HepG2 (cell line): ENCODE results near the gene MGA. TPM values are rescaled to one million over a fixed set of nuclear protein-coding genes. Genes with fewer than 3 reads are reported as not detected.

ENCODE experiments used
- ATAC-seq: fragments of 200-7000 bp; cut with Tn5 transposase; 3 replicates; pipeline ENCODE4 v1.9.1; 2020; ENCODE audit warnings: mild to moderate bottlenecking, moderate library complexity
- BruUV-seq: library from RNA; stranded (reverse); fragments of 400-500 nt; replicated peaks from 2 replicates; lab custom pipeline; 2021; lab: Mats Ljungman, UMichigan
- CTCF ChIA-PET: fragments of 300-600 bp; formaldehyde crosslinking; extraction: SDS; loops from one replicate; lab custom pipeline; 2021; ENCODE audit warnings: low total read pairs, inconsistent platforms, low intra/inter-chr PET ratio; lab: Yijun Ruan, JAX
- POLR2A ChIA-PET: fragments of 350-600 bp; sonication (Branson Sonifier 250); formaldehyde crosslinking; loops from one replicate; lab custom pipeline; 2020; ENCODE audit warnings: antibody characterized with exemption, inconsistent platforms; lab: Yijun Ruan, JAX
- DNase-seq: peaks from one replicate; pipeline ENCODE4 v3.0.0-alpha.2; 2015; ENCODE audit warnings: low spot score
- FAIRE-seq: peaks from 3 replicates; lab custom pipeline; 2011; peaks lifted over from hg19 to GRCh38; lab: Jason Lieb, UNC
- H2AFZ ChIP-seq: one replicate; pipeline ENCODE4 v1.6.1; 2011; ENCODE audit warnings: low read length, inconsistent platforms
- H3K27ac ChIP-seq: fragments of 300-600 bp; 3 replicates; pipeline ENCODE4 v1.8.0; 2011; ENCODE audit warnings: mixed run types, mild to moderate bottlenecking, mixed read lengths, low read length, inconsistent platforms; ENCODE audit not compliant: insufficient read depth; ENCODE audit errors: extremely low read length
- H3K27me3 ChIP-seq, 2 experiments: fragments of 200-600 bp in 1 of 2; 2 replicates in 1 of 2; 3 replicates in 1 of 2; pipeline versions ENCODE4 v1.6.0 to v1.8.0; 2011; ENCODE audit warnings: low read length in 2 of 2, mild to moderate bottlenecking in 2 of 2, moderate library complexity in 2 of 2, inconsistent platforms in 1 of 2; ENCODE audit not compliant: insufficient read depth in 2 of 2, control insufficient read depth in 1 of 2
- H3K36me3 ChIP-seq, 2 experiments: fragments of 200-600 bp in 1 of 2; replicated peaks in 1 of 2; 2 replicates in 1 of 2; 3 replicates in 1 of 2; pipeline versions ENCODE4 v1.5.1 to v1.8.0; 2011; ENCODE audit warnings: low read length in 2 of 2, inconsistent platforms in 1 of 2; ENCODE audit not compliant: insufficient read depth in 2 of 2, control insufficient read depth in 1 of 2
- H3K4me1 ChIP-seq: 2 replicates; pipeline ENCODE4 v1.5.1; 2012; ENCODE audit warnings: low read length, inconsistent platforms; ENCODE audit not compliant: insufficient read depth
- H3K4me2 ChIP-seq: 2 replicates; pipeline ENCODE4 v1.6.0; 2011; ENCODE audit warnings: low read depth, low read length, inconsistent platforms
- H3K4me3 ChIP-seq, 3 experiments: fragments of 200-600 bp in 1 of 3; sonication (generic), shearing (Covaris generic) in 1 of 3; replicated peaks in 1 of 3; 2 replicates each; pipeline ENCODE4 v1.5.1; 2011 to 2016; ENCODE audit warnings: low read length in 3 of 3, inconsistent platforms in 2 of 3, low read depth in 2 of 3, mild to moderate bottlenecking in 2 of 3, control low read depth in 1 of 3, mixed read lengths in 1 of 3; ENCODE audit not compliant: insufficient read depth in 1 of 3
- H3K79me2 ChIP-seq: one replicate; pipeline ENCODE4 v1.6.1; 2011; ENCODE audit warnings: low read length, inconsistent platforms; ENCODE audit not compliant: insufficient read depth
- H3K9ac ChIP-seq: 2 replicates; pipeline ENCODE4 v1.6.0; 2011; ENCODE audit warnings: mild to moderate bottlenecking, low read depth, low read length, inconsistent platforms; ENCODE audit not compliant: insufficient read depth
- H3K9me3 ChIP-seq: 2 replicates; pipeline ENCODE4 v1.5.1; 2012; ENCODE audit warnings: mild to moderate bottlenecking, low read length
- H4K20me1 ChIP-seq: 2 replicates; pipeline ENCODE4 v1.6.0; 2011; ENCODE audit warnings: inconsistent platforms, mild to moderate bottlenecking, low read length, moderate library complexity; ENCODE audit not compliant: insufficient read depth
- DRAP1 ChIP-seq: IDR thresholded peaks from 2 replicates; pipeline ENCODE4 v1.6.1; 2016; ENCODE audit warnings: missing genetic modification reagents, missing compliant biosample characterization
- ERF ChIP-seq: IDR thresholded peaks from 2 replicates; pipeline ENCODE4 v1.6.1; 2018; ENCODE audit warnings: missing biosample characterization, missing genetic modification reagents
- HMGXB4 ChIP-seq, 2 experiments: sonication (generic) in 1 of 2; formaldehyde crosslinking in 1 of 2; IDR thresholded peaks; 2 replicates each; pipeline versions ENCODE4 v1.4.0 to v1.6.1; 2018 to 2020; ENCODE audit warnings: missing genetic modification reagents in 2 of 2, borderline replicate concordance in 1 of 2, low read depth in 1 of 2, mild to moderate bottlenecking in 1 of 2, missing biosample characterization in 1 of 2
- HOXA7 ChIP-seq: sonication (generic); formaldehyde crosslinking; IDR thresholded peaks from 2 replicates; pipeline ENCODE4 v1.8.1; 2022; ENCODE audit warnings: mild to moderate bottlenecking, missing genetic modification reagents, moderate library complexity
- IKZF1 ChIP-seq: fragments of 450-650 bp; IDR thresholded peaks from 2 replicates; pipeline ENCODE4 v1.7.1; 2016
- LBX2 ChIP-seq: sonication (generic); formaldehyde crosslinking; IDR thresholded peaks from 2 replicates; pipeline ENCODE4 v1.5.0; 2020; ENCODE audit warnings: missing genetic modification reagents, mild to moderate bottlenecking, borderline replicate concordance
- MIER3 ChIP-seq: IDR thresholded peaks from 2 replicates; pipeline ENCODE4 v1.6.1; 2016; ENCODE audit warnings: missing compliant biosample characterization, borderline replicate concordance
- PBX3 ChIP-seq: sonication (generic); formaldehyde crosslinking; IDR thresholded peaks from 2 replicates; pipeline ENCODE4 v1.8.1; 2023; ENCODE audit warnings: missing genetic modification reagents, inconsistent platforms, borderline replicate concordance
- RBAK ChIP-seq: sonication (generic); formaldehyde crosslinking; IDR thresholded peaks from 2 replicates; pipeline ENCODE4 v1.5.1; 2020; ENCODE audit warnings: mild to moderate bottlenecking, missing genetic modification reagents
- ZNF256 ChIP-seq: sonication (generic); formaldehyde crosslinking; conservative IDR thresholded peaks from 2 replicates; pipeline ENCODE4 v1.4.0; 2020; ENCODE audit warnings: missing genetic modification reagents
- ZNF350 ChIP-seq: sonication (generic); formaldehyde crosslinking; IDR thresholded peaks from 2 replicates; pipeline ENCODE4 v1.4.0; 2020; ENCODE audit warnings: mild to moderate bottlenecking, low read depth, missing genetic modification reagents, borderline replicate concordance
- ZNF572 ChIP-seq: sonication (generic); formaldehyde crosslinking; IDR thresholded peaks from 2 replicates; pipeline ENCODE4 v1.5.1; 2020; ENCODE audit warnings: mild to moderate bottlenecking, missing genetic modification reagents
- ZNF746 ChIP-seq: sonication (generic); formaldehyde crosslinking; IDR thresholded peaks from 2 replicates; pipeline ENCODE4 v1.8.0; 2022; ENCODE audit warnings: mild to moderate bottlenecking, missing genetic modification reagents
- ZSCAN30 ChIP-seq: sonication (generic); formaldehyde crosslinking; IDR thresholded peaks from 2 replicates; pipeline ENCODE4 v1.5.0; 2020; ENCODE audit warnings: mild to moderate bottlenecking, missing genetic modification reagents
- WGBS: methylation state at CpG from one replicate; pipeline ENCODE4 v1.1.6; 2017; ENCODE audit warnings: low lambda C conversion rate; 5-methylcytosine and 5-hydroxymethylcytosine counted together
- in situ Hi-C: cut with HindIII; loops from 2 replicates; pipeline ENCODE4 v1.10.0; 2017; ENCODE audit warnings: low pct_unique_long_range_greater_than_20kb; ENCODE audit not compliant: extremely low pct_ligation_motif_present
- intact Hi-C: fragments of 100-400 bp; cut with micrococcal nuclease; formaldehyde crosslinking; loops from one replicate; pipeline ENCODE4 v1.10.0; 2022; ENCODE audit not compliant: unreplicated experiment
- polyA plus RNA-seq, 8 experiments: library from polyadenylated mRNA; depleted of rRNA in 3 of 8; stranded (reverse) in 7 of 8; unstranded in 1 of 8; fragments of >200 nt; fragmentation: Illumina TruSeq in 4 of 8; extraction: Trizol in 4 of 8; gene quantifications; 2 replicates each; pipeline versions ENCODE4 v1.2.1 to v1.2.3, GENCODE V29; 2011 to 2016; ENCODE audit warnings: low read depth in 4 of 8, missing spikeins in 1 of 8, mixed read lengths in 1 of 8; ENCODE audit not compliant: insufficient read depth in 1 of 8
- total RNA-seq, 5 experiments: library from RNA; depleted of rRNA; stranded (reverse); fragments of >200 nt; fragmentation: Illumina TruSeq; extraction: Trizol; gene quantifications; 2 replicates each; pipeline ENCODE4 v1.2.3, GENCODE V29; 2016; ENCODE audit warnings: low read depth in 1 of 5
- TF ChIP-seq, protein P1 (sequence below): sonication (generic); formaldehyde crosslinking; IDR thresholded peaks from 2 replicates; pipeline ENCODE4 v1.8.0; 2022; ENCODE audit warnings: missing genetic modification reagents, mild to moderate bottlenecking, borderline replicate concordance
- TF ChIP-seq, protein P2 (sequence below): sonication (generic); formaldehyde crosslinking; IDR thresholded peaks from 2 replicates; pipeline ENCODE4 v1.5.0; 2020; ENCODE audit warnings: missing genetic modification reagents
- TF ChIP-seq, protein P3 (sequence below): sonication (generic); formaldehyde crosslinking; IDR thresholded peaks from 2 replicates; pipeline ENCODE4 v1.4.0; 2020; ENCODE audit warnings: mild to moderate bottlenecking, low read depth, missing genetic modification reagents

Gene MGA
- total and polyA plus RNA-seq, 2 of the 13 experiments (the other 11 are each of a cell fraction or from before 2014, with no cell fraction given), result 5.3 to 59.0 TPM

GRCh38 chr15:41812820-41813375 lies 152.7 kb downstream of the MGA start:
- H3K9ac ChIP-seq, result no peak overlapping the region
- in situ Hi-C loops (loop anchor here (5.0 kb wide), 1 partner anchor 41 kb away; the partner anchor contains the start of gene MAPKBP1), intact Hi-C loops (loop anchor here (5.0 kb wide), 1 partner anchor 251 kb away; no protein-coding TSS in a partner anchor)
- TF ChIP-seq ZNF256 (no peak), ZSCAN30 (CRISPR knock-in tag) (no peak), ZNF572 (no peak), LBX2 (CRISPR knock-in tag) (no peak), ERF (CRISPR knock-in tag) (no peak), MIER3 (CRISPR knock-in tag) (no peak), HMGXB4 (CRISPR knock-in tag; IDR thresholded peaks at IDR 0.05; ENCODE audit: borderline replicate concordance in 1 of 2, low read depth in 1 of 2) (no peak), ZNF746 (CRISPR knock-in tag) (no peak), ZNF350 (CRISPR knock-in tag) (no peak), IKZF1 (no peak), HOXA7 (CRISPR knock-in tag) (no peak), RBAK (no peak), DRAP1 (CRISPR knock-in tag) (no peak), PBX3 (no peak)
- TF ChIP-seq, protein P1, sequence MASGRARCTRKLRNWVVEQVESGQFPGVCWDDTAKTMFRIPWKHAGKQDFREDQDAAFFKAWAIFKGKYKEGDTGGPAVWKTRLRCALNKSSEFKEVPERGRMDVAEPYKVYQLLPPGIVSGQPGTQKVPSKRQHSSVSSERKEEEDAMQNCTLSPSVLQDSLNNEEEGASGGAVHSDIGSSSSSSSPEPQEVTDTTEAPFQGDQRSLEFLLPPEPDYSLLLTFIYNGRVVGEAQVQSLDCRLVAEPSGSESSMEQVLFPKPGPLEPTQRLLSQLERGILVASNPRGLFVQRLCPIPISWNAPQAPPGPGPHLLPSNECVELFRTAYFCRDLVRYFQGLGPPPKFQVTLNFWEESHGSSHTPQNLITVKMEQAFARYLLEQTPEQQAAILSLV (CRISPR knock-in tag), result no peak
- TF ChIP-seq, protein P2, sequence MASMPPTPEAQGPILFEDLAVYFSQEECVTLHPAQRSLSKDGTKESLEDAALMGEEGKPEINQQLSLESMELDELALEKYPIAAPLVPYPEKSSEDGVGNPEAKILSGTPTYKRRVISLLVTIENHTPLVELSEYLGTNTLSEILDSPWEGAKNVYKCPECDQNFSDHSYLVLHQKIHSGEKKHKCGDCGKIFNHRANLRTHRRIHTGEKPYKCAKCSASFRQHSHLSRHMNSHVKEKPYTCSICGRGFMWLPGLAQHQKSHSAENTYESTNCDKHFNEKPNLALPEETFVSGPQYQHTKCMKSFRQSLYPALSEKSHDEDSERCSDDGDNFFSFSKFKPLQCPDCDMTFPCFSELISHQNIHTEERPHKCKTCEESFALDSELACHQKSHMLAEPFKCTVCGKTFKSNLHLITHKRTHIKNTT (CRISPR knock-in tag), result no peak
- TF ChIP-seq, protein P3, sequence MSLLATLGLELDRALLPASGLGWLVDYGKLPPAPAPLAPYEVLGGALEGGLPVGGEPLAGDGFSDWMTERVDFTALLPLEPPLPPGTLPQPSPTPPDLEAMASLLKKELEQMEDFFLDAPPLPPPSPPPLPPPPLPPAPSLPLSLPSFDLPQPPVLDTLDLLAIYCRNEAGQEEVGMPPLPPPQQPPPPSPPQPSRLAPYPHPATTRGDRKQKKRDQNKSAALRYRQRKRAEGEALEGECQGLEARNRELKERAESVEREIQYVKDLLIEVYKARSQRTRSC (CRISPR knock-in tag), result no peak
- no peak overlapping the region for H3K27ac ChIP-seq
- H3K27me3 ChIP-seq, result no peaks in the 10 kb centered on the region
- no peaks in the 10 kb centered on the region for H4K20me1 ChIP-seq
- ATAC-seq (no peak), FAIRE-seq (no peak), DNase-seq (no peak)
- H3K4me3 ChIP-seq, result no peak overlapping the region
- BruUV-seq, result no TSS peak
- CTCF ChIA-PET, result interaction anchor here (1.1 to 4.8 kb wide), 2 partner anchors 40 to 347 kb away, joined by 3 to 98 read pairs; partner anchors contain the start of gene MAPKBP1
- POLR2A ChIA-PET, result interaction anchor here (3.4 kb wide), 1 partner anchor 39 kb away, joined by 20 read pairs; the partner anchor contains the start of gene MAPKBP1
- H3K4me1 ChIP-seq, result no peaks in the 10 kb centered on the region
- no peak overlapping the region for H3K4me2 ChIP-seq
- WGBS, result 91% methylated on average over 9 of the region's 11 CpGs
- no peak overlapping the region for H2AFZ ChIP-seq
- no peaks in the 10 kb centered on the region for H3K9me3 ChIP-seq
- no peaks in the 10 kb centered on the region for H3K79me2 ChIP-seq
- peaks cover 3 to 15% of the 10 kb centered on the region in 2 experiments; a peak in 3 of 5 replicates for H3K36me3 ChIP-seq
